Adipose tissue (tissue), 3 donors: ENCODE data around the gene NEDD8. TPM values are rescaled to one million over a fixed set of nuclear protein-coding genes. Genes with fewer than 3 reads are reported as not detected.
A peak's percentile ranks its signal among the peaks of the same experiment; 100 is the strongest.
"Not testable (repeated sequence)": the region's sequence is repeated elsewhere in the genome, so short reads cannot be mapped to it uniquely, and the experiment has no call there.

Experiments used
- H3K27ac ChIP-seq: one replicate; pipeline ENCODE4 v1.5.1; 2013; ENCODE audit warnings: low read depth, low read length
- WGBS, 3 donors: extraction: QIAGEN DNeasy Blood & Tissue Kit; methylation state at CpG; one replicate each; pipeline ENCODE4 v1.1.7; 2013; 5-methylcytosine and 5-hydroxymethylcytosine counted together
- polyA plus RNA-seq, 3 donors: library from polyadenylated mRNA; stranded (reverse); fragments of 200-250 nt; gene quantifications; one replicate each; pipeline ENCODE4 v1.2.3, GENCODE V29; 2013
- donor health status: healthy with polysubstance abuse.
- donor health status: Bipolar disorder and iron deficiency.
- donor health status: healthy.

The NEDD8 gene
- polyA plus RNA-seq, 3 donors: 82.9 to 296 (median 245) TPM

DNA sequence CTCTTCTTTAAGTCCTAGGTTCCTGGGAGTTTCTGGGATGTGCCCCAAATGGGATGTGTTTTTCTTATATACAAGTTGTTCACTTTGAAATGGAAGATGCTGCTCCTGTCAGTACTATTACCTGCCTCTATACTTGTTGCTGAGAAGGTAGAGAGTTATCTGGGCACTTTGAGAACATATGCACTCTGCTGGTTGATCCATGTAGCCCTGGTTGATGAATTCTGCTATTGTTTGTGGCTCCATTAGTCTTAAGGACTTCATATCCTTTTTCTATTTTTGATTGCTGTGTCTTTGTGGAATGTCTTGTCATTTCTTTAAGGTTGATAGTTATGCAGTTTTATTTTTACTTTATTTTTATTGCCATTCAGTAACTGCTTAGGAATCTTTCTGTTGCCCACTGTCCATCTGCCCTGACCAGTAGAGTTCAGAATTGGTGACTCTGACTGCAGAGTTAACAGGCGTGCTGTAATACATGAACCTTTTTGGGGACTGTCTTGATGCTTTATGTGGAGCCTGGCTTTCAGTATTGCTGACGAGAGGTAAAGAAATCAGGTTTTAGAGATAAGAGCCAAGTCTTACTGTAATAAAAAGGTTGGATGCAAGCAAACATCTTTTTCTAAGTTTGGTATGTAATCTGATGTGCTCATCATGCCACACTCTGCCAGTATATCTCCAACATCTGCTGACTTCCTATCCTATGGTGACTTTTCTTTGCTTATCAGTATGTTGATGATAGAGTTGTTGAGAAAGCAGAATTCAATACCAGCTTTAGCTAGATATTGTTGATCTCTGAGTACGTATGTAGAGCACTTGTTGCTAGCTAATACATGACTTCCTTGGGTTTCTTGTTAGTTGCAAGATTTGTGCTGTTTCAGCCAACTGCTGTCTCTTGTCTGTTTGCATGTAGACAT, 2.2 kb upstream of the NEDD8 start:
- no peak overlapping the region for H3K27ac ChIP-seq
- 78 to 93% (median 80%) methylated on average over 3 of the region's 3 CpGs for WGBS, 3 donors

DNA sequence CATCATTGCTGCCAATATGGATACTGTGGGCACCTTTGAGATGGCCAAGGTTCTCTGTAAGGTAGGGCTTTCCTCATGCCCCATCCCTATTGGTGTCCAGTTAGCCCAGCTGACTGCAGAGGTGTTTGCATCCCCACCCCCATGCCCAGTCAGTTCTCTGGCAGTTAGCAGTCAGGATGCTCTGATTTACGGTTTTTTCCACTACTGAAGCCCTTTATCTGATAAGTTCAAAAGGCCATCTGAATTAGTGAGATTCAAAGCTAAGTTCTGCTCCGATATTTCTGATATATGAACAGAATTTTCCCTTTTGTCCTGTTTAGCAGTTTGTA, 1.3 kb upstream of the NEDD8 start:
- 51 to 81% (median 76%) methylated on average over 2 of the region's 2 CpGs for WGBS, 3 donors
- no peak overlapping the region for H3K27ac ChIP-seq

DNA sequence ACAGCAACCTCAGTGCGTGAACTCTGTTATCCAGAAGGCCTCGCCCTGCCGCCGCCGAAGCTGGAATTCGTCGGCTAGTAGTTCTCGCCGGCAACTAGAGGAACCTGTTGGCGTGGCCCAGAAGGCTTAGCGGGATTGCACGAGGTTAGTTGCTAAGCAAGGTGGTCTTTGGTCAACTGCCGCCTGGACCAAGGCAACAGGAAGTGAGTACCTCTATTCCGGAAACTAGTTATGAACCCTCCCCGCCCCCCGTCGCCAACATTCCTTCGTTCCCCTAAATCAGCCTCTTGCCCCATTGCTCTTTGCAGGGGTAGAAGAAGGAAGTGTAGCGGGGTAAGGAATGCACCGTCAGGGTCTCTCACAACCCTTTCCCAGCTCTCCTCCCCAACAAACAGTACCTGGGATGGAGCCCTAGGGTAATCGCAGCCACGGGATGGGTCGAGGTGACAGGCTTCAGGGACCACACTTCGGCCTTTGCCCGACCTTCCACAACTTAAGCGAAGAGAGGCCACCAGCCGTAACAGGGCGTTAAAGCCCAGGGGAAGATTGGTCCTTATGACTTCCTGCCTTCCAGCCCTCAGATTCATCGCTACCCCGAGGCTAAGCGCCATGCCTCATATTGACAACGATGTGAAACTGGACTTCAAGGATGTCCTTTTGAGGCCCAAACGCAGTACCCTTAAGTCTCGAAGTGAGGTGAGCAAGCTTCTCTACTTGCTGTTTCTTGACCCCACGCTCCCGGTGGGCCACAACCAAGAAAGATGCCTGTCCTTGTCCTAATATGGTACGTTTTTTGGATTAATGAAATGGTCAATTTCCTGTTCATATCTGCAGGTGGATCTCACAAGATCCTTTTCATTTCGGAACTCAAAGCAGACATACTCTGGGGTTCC, 724 bp upstream of the NEDD8 start, which contains the start of gene GMPR2:
TSS of gene GMPR2 (plus strand) at position 285 of the 893 bp plus-strand sequence. CDS start at position 610, 325 bp downstream.
- peak within 1 kb of the TSS; percentile 75 for H3K27ac ChIP-seq
- 3 to 4% (median 3%) methylated on average over 38 of the region's 38 CpGs for WGBS, 3 donors

DNA sequence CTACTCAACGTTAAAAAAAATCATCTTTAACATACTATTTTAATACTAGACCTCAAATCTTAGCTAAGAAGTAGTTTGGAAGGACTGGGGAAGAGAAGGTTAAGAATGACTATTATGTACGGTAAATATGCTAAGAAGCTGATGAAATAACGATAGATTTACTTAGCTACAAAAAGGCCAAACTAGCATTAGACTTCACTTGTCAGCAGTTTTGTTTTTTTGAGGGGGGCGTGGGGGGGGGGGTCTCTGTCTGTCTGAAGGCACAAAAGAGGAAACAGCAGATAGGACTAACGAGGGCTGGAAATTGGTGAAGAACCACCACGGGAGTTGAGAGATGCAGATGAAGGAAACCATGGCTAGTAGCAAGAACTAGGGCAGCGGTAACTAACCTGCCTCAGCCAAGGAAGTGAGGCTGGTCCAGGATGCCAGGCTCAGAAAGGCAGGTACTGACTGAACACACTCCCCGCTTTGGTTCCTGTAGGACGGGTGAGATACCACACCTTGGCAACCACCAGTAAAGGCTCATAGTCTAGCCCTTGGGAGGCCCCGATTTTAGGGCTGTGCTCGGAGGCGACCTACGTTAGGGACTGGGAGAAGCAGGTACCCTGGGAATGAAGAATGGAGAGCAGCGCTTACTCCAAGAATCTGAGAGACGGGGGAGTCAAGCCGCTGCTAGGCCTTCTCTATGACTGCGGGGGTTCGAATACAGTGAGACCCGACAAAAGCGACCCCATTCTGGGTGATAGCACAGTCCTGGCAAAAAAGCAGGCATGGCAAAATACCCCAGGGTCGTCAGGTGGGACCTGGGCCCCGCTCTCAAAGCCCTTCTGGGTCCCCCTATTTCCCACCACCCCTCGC, 675 bp downstream of the NEDD8 start:
- 6 to 11% (median 9%) methylated on average over 23 of the region's 23 CpGs for WGBS, 3 donors
- H3K27ac ChIP-seq: peak overlapping the region; percentile 75

DNA sequence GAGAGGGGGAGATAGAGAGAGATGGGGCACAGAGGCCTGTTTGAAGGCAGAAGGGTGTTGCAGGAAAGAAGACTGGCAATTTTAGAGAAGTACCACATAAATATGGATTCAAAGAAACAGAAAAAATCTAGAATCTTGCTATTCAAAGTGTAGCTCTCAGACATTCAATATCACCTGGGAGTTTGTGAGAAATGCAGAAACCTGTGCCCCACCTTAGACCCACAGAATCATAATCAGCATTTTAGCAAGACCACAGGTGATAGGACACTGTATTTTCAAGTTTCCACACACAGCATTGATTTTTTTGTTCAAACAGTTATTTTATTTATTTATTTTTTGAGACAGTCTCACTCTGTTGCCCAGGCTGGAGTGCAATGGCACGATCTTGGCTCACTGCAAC, 3.3 kb downstream of the NEDD8 start:
- 0 to 25% (median 3%) methylated on average over 1 of the region's 1 CpG for WGBS, 3 donors
- no peak overlapping the region for H3K27ac ChIP-seq

DNA sequence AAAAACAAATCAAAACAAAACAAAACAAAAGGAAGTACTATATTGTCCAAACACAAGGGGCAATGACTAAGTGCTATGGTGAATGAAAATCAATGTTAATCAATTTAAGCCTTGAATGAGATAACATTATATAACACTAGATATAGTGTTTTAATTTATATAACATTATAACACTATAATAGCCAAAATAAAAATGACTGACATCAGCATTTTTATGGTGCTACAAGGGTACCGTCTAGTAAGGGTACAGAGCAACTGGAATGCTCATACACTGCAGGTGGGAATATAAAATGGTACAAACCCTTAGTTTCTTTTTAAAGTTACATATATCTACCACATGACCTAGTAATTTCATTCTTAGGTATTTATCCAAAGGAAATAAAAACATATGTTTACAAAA, 5.7 kb downstream of the NEDD8 start:
- 74 to 80% (median 76%) methylated on average over 1 of the region's 1 CpG for WGBS, 3 donors
- H3K27ac ChIP-seq: no peak overlapping the region

DNA sequence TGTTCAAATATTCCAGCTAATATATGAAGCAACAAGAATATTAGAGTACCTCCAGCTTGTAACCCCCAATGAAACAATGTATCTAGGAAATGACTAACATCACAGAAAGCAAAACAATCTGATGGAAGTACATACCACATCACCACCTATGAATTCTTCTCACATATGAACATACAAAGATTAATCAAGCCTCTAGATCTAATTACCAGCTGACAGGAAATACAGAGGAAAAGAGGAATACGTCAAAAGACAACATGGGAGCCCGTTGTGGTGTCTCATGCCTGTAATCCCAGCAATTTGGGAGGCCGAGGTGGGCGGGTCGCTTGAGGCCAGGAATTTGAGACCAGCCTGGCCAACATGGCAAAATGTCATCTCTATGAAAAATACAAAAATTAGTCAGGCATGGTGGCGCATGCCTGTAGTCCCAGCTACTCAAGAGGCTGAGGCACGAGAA, 7.5 kb downstream of the NEDD8 start:
- H3K27ac ChIP-seq: no peak overlapping the region
- WGBS, 3 donors: 72 to 94% (median 80%) methylated on average over 7 of the region's 7 CpGs

DNA sequence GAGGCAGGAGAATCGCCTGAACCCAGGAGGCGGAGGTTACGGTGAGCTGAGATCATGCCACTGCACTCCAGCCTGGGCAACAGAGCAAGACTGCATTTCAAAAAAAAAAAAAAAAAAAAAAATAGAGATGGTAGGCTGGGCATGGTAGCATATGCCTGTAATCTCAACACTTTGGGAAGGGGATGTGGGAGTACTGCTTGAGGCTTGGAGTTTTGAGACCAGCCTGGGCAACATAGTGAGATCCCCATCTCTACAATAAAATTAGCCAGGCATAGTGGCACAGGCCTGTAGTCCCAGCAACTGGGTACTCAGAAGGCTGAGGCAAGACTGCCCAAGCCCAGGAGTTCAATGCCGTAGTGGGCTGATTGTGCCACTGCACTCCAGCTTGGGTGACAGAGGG, 9.2 kb downstream of the NEDD8 start:
- WGBS, 3 donors: 92 to 96% (median 96%) methylated on average over 4 of the region's 4 CpGs
- not testable (repeated sequence) for H3K27ac ChIP-seq

DNA sequence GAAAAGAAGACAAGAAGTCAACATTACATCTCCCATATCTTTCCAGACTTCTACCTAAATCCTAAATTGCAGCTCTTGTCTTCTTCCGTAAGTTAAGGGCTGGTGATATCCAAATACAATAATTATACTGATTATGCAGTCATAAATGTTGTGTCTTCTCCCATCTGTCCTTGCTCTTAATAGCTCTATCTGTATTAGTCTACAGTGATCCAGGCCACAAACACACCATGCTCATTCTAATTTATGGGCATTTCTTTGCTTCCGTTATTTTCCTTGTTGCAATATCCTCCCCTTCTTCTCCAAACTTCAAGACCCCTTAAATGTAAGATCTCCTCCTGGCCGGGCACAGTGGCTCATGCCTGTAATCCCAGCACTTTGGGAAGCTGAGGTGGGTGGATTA, 12.6 kb downstream of the NEDD8 start:
- WGBS, 3 donors: 45 to 63% (median 50%) methylated on average over 3 of the region's 3 CpGs

DNA sequence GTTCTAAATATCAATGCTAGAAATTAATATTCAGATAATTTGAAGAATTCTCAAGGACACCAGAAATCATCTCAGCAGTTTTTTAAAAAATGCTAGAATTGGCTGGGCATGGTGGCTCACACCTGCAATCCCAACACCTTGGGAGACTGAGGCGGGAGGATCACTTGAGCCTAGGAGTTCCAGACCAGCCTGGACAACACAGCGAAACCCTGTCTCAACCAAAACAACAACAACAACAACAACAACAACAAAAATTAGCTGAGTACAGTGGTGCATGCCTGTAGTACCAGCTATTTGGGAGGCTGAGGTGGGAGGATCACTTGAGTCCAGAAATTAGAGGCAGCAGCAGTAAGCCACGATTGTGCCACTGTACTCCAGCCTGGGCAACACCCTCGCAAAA, 13.1 kb downstream of the NEDD8 start:
- 80 to 92% (median 91%) methylated on average over 4 of the region's 4 CpGs for WGBS, 3 donors
- no peak overlapping the region for H3K27ac ChIP-seq

More for the DNA sequence above, 12.6 kb downstream of the NEDD8 start:
- no peak overlapping the region for H3K27ac ChIP-seq

DNA sequence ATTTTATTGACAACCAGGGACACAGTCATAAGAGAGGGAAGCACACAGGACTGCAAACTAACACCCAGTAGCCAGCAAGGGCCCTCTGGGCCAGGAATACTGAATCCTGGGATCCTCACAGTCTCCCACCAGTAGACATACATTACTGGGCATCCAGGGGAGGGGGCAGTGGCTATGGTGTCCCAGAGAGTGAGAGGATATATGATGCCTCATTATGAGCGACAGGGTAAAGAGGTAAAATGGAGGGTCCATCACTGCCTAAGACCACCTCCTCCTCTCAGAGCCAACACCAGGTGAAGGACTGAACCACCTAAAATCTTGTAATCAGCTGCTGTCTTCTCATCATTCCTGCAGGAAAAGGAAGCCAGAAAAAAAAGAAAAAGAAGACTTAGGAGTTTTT, 15.3 kb downstream of the NEDD8 start:
- WGBS, 3 donors: 90 to 93% (median 93%) methylated on average over 1 of the region's 1 CpG
- not testable (repeated sequence) for H3K27ac ChIP-seq

DNA sequence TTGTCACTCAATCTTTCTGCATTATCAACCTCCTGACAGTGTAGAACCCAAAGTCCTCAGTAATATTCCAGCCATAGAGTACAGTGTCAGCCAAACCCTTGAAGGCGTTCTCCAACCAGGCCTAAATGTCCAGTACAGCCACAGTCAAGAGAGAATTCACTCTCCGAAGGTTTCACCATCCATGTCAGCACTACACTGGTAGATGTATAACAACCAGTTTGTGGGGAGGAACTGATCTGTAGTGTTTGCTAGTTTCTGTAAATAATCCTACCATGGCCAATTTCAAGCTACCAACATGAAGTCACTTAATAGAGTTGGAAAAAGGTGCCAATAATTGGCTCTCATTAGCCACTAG, 15.8 kb downstream of the NEDD8 start:
- 79 to 89% (median 88%) methylated on average over 2 of the region's 2 CpGs for WGBS, 3 donors
- no peak overlapping the region for H3K27ac ChIP-seq

DNA sequence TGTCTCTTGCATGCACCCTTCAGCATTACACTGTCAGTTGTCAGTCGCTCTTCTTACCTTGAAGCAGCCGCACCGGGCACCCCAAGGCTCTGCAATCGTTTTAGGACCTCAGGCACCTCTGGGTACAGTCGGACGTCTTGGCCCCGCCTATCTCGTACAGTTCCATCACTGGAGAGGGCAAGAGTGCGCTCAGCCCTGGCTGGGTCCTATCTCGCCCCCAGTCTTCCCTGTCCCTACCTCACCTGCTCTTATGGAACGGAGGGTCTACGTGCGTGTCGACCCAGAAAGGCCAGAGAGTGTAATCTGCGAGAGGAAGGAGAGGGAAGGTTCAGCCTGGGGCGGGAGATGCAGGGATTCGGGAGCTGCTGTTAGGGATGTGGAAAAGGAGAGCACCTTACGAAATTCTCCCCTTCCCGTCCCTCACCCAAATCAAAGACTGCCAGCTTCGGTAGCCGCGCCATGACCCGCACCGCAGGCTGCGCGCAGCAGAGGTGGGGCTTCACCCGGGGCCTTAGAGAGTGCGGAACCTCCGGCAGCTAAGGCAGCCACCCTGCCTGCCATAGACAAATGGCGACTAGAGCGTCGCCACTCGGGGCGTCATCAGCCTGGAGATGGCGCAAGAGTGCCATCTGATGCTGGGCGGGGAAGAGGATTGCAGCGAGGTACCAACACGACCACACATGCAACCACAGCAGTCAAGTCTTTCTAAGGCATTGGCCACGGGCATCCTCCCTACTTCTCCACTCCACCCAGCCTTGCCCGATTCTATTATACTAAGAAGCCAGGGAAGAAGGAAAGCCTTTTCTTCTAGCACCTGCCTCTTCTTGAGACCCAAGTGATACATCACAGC, 16.4 kb downstream of the NEDD8 start, which contains the start of gene MDP1:
TSS of gene MDP1 (minus strand) at position 572 of the 850 bp plus-strand sequence. CDS start at position 461, 111 bp downstream.
- peak within 1 kb of the TSS; percentile 87 for H3K27ac ChIP-seq
- WGBS, 3 donors: 0 to 1% (median 0%) methylated on average over 40 of the region's 40 CpGs

DNA sequence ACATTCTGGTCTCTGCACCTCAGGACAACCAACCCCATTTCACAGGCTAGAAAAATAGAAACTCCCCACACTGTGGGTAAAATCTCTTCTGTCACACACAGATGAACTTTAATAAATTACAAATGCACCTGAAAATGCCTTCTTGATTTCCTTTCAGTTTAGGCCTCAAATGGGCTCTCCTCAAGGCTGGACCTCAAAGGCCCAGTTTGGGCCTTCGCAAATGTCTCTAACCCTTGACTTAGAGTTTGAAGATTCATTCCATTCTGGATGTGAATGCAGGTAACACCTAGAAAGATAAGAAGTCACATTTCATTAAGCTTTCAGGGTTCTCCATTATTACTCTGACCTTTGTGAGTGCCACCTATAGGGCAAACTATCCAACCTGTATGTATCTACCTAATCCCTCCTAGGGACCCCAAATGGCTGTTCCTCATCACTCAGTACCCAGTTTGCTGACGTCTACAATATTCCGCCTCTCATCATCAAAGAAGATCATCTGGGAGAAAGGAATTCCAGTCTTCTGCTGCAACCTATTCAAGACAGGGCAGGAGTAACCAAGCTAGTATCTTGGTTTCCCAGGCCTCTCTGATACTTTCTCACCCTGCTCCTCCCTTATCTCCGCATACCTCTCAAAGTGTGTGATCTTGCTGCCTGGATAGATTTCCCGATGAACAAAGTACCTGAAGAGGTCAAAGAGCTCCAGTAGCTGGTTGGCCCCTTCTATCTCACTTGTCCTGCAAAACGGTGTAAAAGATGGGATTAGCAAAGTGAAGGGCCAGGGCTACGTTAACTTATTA, 18.1 kb downstream of the NEDD8 start:
- no peak overlapping the region for H3K27ac ChIP-seq
- 91 to 96% (median 92%) methylated on average over 7 of the region's 7 CpGs for WGBS, 3 donors

DNA sequence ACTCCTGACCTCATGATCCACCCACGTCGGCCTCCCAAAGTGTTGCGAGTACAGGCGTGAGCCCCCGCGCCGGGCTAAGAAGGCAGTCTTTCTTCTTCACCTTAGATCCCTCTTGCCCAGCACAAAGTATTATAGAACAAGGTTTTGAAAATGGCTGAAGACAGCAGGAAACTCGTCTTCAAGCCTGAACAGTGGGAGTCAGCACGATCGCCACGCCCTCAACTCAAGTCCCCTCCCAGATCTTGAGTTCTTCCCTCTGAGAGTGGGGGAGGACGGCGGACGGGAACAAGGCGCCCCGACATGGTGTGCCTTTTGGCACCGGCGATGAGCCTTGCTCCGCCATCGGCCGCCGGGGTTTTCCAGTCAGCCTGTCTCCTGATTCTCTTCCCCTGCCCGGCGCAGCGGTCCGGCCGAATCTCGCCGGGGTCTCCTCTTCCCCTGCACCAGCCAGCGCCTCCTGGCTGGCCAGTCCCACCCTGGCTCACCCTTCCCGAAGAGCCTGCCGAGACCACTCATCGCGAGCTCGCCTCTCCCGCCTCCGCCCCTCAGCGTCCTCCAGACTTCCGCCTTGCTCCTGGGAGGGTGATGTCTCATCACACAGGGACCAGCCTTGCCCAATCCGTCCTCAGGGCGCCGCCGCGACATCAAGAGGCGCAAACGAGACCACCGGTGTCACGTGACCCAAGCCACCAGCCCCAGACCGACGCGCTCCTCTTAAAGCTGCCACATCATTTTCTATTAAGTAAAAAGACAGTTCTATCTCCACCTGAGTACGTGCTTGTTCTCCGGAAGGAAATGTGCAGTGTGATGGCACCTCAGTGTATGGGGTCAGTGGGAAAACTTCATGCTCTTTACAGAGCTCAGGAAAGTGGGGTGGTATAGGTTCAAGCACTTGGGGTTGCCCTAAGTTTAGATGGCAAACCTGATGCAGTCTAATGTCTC, 19.0 kb downstream of the NEDD8 start, which contains the start of gene CHMP4A:
TSS of gene CHMP4A (minus strand) at position 565 of the 942 bp plus-strand sequence. CDS start at position 516, 49 bp downstream.
- WGBS, 3 donors: 0 to 1% (median 1%) methylated on average over 51 to 53 of the region's 53 CpGs
- H3K27ac ChIP-seq: peak within 1 kb of the TSS; percentile 80
